ENCODE data around the gene C1QTNF12.

Gene C1QTNF12

DNA sequence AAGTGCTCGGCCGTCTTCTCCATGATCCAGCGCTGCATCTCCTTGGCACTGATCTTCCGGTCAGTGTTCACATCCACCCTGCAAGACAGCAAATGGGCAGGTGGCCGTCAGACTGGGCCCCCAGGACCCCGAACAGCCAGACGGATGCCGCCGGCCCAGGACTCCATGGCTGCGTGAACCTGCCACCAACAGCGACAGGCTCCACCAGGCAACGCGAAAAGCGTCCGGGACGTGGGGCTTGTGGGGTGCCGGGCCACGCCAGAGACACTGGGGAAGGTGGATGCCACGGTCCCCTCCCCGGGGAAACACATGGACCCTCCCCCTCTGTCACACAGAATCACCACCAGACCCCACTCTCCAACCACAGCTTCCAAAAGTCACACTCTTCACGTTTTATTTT is 22.6 kb downstream of the C1QTNF12 start:
- Histone ChIP-seq H4K20me1 (ENCODE audit: insufficient read depth, low read length) (no peaks in the 10 kb centered on the region), H3F3A (ENCODE audit: insufficient read depth, low read length) (no peaks in the 10 kb centered on the region), H3K9me3 (ENCODE audit: low read length) (no peaks in the 10 kb centered on the region), H3K27ac (ENCODE audit: low read depth, low read length, poor library complexity, severe bottlenecking) (no peak overlapping the region), H3K4me3 (ENCODE audit: low read depth, low read length, poor library complexity, severe bottlenecking) (no peak overlapping the region), H3K9me2 (ENCODE audit: low read depth, low read length) (no peaks in the 10 kb centered on the region), H3K79me2 (ENCODE audit: insufficient read depth, low read length) (no peaks in the 10 kb centered on the region), H3K9ac (ENCODE audit: low read length) (no peak overlapping the region), H3K36me3 (ENCODE audit: insufficient read depth, low read length) (peaks cover 90% of the 10 kb centered on the region), H3K4me1 (ENCODE audit: insufficient read depth, low read length, severe bottlenecking) (peaks cover 4% of the 10 kb centered on the region), H3K27me3 (ENCODE audit: insufficient read depth, low read length) (no peaks in the 10 kb centered on the region), H3K4me2 (ENCODE audit: low read length) (no peak overlapping the region), H2AFZ (ENCODE audit: low read length) (no peak overlapping the region)
- TF ChIP-seq, protein P1, sequence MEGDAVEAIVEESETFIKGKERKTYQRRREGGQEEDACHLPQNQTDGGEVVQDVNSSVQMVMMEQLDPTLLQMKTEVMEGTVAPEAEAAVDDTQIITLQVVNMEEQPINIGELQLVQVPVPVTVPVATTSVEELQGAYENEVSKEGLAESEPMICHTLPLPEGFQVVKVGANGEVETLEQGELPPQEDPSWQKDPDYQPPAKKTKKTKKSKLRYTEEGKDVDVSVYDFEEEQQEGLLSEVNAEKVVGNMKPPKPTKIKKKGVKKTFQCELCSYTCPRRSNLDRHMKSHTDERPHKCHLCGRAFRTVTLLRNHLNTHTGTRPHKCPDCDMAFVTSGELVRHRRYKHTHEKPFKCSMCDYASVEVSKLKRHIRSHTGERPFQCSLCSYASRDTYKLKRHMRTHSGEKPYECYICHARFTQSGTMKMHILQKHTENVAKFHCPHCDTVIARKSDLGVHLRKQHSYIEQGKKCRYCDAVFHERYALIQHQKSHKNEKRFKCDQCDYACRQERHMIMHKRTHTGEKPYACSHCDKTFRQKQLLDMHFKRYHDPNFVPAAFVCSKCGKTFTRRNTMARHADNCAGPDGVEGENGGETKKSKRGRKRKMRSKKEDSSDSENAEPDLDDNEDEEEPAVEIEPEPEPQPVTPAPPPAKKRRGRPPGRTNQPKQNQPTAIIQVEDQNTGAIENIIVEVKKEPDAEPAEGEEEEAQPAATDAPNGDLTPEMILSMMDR (IDR thresholded peaks at IDR 0.05; ENCODE audit: low read length): no peak
- no peak for TF ChIP-seq EZH2 (IDR thresholded peaks at IDR 0.05; ENCODE audit: borderline replicate concordance, low read length)

DNA sequence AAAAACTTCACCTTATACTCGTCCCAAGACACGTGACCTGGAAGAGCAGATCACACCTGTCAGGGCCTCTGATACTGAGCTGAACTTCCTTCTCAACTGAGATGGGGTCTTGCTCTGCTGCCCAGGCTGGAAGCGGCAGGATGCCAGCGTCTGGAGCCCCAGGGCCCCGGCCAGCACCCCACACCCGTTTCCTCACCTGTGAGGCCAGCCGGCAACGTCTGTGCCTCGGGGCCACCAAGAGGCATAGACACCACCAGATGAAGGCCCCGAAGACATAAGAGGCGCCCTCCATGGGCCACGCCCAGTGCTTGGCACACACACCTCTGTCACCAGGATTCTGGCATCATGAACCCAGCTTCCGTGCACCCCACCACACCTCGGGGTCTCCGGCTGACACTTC is 23.2 kb downstream of the C1QTNF12 start:
- TF ChIP-seq EZH2 (IDR thresholded peaks at IDR 0.05; ENCODE audit: borderline replicate concordance, low read length): no peak
- TF ChIP-seq, protein P1 (IDR thresholded peaks at IDR 0.05; ENCODE audit: low read length): no peak
- H2AFZ ChIP-seq (ENCODE audit: low read length): no peak overlapping the region
- no peaks in the 10 kb centered on the region for H3K27me3 ChIP-seq (ENCODE audit: insufficient read depth, low read length)
- no peak overlapping the region for H3K27ac ChIP-seq (ENCODE audit: low read depth, low read length, poor library complexity, severe bottlenecking)
- no peaks in the 10 kb centered on the region for H3K9me3 ChIP-seq (ENCODE audit: low read length)
- H3F3A ChIP-seq (ENCODE audit: insufficient read depth, low read length): no peaks in the 10 kb centered on the region
- H3K4me1 ChIP-seq (ENCODE audit: insufficient read depth, low read length, severe bottlenecking): no peaks in the 10 kb centered on the region
- no peak overlapping the region for H3K4me3 ChIP-seq (ENCODE audit: low read depth, low read length, poor library complexity, severe bottlenecking)
- peaks cover 90% of the 10 kb centered on the region for H3K36me3 ChIP-seq (ENCODE audit: insufficient read depth, low read length)
- no peak overlapping the region for H3K4me2 ChIP-seq (ENCODE audit: low read length)
- H3K9me2 ChIP-seq (ENCODE audit: low read depth, low read length): no peaks in the 10 kb centered on the region
- no peaks in the 10 kb centered on the region for H4K20me1 ChIP-seq (ENCODE audit: insufficient read depth, low read length)
- no peaks in the 10 kb centered on the region for H3K79me2 ChIP-seq (ENCODE audit: insufficient read depth, low read length)
- H3K9ac ChIP-seq (ENCODE audit: low read length): no peak overlapping the region

DNA sequence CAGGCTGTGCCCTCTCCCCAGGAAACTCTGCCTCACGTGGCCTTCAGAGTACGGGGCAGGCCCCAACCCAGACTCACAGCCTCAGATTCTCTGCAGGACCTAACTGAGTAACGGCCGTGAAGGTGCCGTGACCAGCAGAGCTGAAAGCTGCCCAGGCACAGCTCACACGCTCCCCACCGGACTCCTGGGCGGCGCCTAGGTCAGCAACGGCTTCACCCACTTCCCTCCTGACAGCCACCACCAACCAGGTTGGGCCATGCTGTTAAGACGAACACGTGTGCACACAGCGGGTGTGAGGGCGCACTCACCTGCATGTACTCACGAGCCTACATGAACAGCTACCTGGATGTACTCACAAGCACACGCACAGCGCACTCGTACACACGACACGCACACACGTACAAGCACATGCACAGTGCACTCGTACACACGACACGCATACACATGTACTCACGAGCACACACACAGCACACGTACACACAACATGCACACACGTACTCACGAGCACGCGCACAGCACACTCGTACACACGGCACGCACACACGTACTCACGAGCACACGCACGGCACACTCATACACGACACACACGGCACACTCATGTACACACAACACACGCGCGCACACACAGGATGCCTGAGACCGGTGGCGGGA is 23.8 kb downstream of the C1QTNF12 start:
- Histone ChIP-seq H3K36me3 (ENCODE audit: insufficient read depth, low read length) (peaks cover 90% of the 10 kb centered on the region), H3K9ac (ENCODE audit: low read length) (no peak overlapping the region), H3K4me3 (ENCODE audit: low read depth, low read length, poor library complexity, severe bottlenecking) (no peak overlapping the region), H3K9me2 (ENCODE audit: low read depth, low read length) (no peaks in the 10 kb centered on the region), H3K27me3 (ENCODE audit: insufficient read depth, low read length) (no peaks in the 10 kb centered on the region), H3K79me2 (ENCODE audit: insufficient read depth, low read length) (no peaks in the 10 kb centered on the region), H2AFZ (ENCODE audit: low read length) (no peak overlapping the region), H3F3A (ENCODE audit: insufficient read depth, low read length) (no peaks in the 10 kb centered on the region), H3K9me3 (ENCODE audit: low read length) (no peaks in the 10 kb centered on the region), H4K20me1 (ENCODE audit: insufficient read depth, low read length) (no peaks in the 10 kb centered on the region), H3K4me1 (ENCODE audit: insufficient read depth, low read length, severe bottlenecking) (no peaks in the 10 kb centered on the region), H3K4me2 (ENCODE audit: low read length) (no peak overlapping the region), H3K27ac (ENCODE audit: low read depth, low read length, poor library complexity, severe bottlenecking) (no peak overlapping the region)
- TF ChIP-seq EZH2 (IDR thresholded peaks at IDR 0.05; ENCODE audit: borderline replicate concordance, low read length): no peak
- TF ChIP-seq, protein P1 (IDR thresholded peaks at IDR 0.05; ENCODE audit: low read length): no peak

Measured in OCI-LY1 (cell line).